HG03103 (cell line): ENCODE results near the gene CDC42.
"Not testable (repeated sequence)": the region's sequence is repeated elsewhere in the genome, so short reads cannot be mapped to it uniquely, and the experiment has no call there.

Experiments
- ATAC-seq: cut with Tn5 transposase; IDR thresholded peaks from one replicate; pipeline ENCODE4 v1.9.1; 2021; ENCODE audit warnings: low read depth; ENCODE audit not compliant: unreplicated experiment

CDC42 gene

DNA sequence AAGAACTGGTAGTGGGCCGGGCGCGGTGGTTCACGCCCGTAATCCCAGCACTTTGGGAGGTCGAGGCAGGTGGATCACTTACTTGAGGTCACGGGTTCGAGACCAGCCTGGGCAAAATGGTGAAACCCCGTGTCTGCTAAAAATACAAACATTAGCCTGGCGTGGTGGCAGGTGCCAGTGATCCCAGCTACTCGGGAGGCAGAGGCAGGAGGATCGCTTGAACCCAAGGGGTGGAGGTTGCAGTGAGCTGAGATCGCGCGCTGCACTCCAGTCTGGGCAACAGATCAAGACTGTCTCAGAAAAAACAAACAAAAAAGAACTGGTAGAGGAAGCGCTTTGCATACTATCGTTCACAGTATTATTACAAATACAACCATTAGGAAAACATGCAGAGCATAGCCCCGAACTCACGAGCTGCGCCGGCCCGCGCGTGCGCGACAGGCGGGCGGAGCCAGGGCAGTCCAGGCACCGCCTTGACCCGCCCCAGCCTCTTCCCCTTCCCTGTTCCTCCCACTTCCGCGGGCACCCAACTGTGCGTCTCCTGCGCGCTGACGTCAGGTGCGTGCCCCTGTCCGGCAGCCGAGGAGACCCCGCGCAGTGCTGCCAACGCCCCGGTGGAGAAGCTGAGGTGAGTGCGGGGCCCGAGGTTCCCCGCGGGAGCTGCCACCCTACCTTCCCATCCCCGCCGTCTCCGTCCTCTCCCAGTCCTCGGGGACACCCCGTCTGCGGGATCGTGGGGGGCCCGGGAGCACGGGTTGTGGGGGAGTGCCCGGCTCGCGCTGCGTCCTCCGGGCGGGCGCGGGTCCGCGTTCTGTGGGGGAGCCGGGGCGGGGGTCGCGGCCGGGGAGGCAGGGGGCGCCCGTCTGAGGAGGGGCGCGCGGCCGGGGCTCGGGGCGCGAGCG lies at the start of gene CDC42:
TSS of gene CDC42 (plus strand) at position 595 of the 902 bp plus-strand sequence. CDS start 25,770 bp downstream, outside the sequence.
- peak; percentile 65 for ATAC-seq

DNA sequence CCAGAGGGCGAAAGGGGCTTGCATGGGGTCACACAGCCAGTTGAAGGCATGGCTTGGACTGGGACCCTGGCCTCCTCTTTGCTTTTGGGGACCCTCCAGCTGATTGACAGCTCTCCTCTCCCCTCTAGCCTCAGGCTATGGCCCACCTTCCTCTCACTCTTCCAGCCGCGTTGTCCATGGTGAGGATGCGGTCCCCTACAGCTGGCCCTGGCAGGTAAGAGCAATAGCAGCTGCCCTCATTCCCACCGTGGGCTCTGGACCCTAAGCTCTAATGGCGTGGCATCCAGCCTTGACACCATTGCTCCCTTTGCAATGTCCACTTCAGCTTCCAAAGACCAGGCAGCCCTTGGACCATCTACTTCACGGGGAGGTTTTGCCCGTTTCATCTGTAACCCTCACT lies 49.6 kb upstream of the CDC42 start:
- ATAC-seq: not testable (repeated sequence)

DNA sequence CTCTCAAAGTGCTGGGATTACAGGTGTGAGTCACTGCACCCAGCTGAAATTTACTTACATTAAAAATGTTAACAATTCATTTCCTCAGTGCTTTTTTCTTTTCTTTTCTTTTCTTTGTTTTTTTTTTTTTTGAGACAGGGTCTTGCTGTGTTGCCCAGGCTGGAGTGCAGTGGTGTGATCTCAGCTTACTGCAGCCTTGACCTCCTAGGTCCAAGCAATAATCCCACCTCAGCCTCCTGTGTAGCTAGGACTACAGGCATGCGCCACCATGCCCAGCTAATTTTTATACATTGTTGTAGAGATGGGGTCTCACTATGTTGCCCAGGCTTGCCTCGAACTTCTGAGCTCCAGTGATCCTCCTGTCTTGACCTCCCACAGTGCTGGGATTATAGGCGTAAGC lies 48.5 kb upstream of the CDC42 start:
- ATAC-seq: not testable (repeated sequence)

DNA sequence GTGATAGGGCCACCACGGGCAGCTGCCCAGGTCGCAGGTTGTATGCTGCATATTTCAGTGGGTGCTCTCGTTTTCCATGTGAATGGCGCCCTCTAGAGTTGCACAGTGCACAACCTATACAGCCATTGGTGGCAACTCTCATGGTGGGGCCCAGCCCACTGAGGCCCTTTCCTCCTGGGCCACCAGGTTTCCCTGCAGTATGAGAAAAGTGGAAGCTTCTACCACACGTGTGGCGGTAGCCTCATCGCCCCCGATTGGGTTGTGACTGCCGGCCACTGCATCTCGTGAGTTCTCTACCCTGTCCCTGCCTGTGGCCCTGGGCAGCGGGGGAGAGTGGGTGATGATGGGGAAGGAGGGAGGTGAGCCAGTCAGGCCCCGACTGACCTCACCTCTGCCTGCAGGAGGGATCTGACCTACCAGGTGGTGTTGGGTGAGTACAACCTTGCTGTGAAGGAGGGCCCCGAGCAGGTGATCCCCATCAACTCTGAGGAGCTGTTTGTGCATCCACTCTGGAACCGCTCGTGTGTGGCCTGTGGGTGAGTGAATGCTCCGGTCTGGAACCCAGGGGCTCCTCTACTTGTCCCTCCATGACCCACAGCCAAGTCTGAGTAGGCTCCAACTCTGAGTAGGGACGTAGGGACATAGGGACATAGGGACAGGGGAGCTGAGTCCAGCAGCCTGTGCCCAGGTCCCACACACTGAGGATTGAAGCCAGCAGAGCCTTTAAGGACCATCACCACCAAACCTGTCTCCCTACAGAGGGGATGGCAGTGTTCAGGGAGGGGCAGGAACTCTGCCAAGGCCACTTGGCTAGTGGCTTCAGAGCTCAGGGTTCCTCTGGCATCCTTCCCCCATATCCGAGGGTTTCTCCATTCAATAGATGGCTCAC lies 47.0 kb upstream of the CDC42 start:
- not testable (repeated sequence) for ATAC-seq

DNA sequence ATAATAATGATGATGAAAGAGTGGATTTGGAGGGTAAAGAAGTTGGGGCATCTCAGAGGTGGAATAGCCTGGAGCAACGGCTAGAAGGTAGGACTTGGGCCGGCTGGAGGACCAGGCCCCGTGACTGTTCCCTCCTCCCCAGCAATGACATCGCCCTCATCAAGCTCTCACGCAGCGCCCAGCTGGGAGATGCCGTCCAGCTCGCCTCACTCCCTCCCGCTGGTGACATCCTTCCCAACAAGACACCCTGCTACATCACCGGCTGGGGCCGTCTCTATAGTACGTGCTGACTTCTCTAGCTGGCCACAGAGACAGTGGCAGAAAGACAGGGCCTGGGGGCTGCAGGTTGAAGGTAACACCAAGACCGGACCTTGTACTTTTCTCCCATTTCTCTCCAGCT lies 45.8 kb upstream of the CDC42 start:
- ATAC-seq: not testable (repeated sequence)

DNA sequence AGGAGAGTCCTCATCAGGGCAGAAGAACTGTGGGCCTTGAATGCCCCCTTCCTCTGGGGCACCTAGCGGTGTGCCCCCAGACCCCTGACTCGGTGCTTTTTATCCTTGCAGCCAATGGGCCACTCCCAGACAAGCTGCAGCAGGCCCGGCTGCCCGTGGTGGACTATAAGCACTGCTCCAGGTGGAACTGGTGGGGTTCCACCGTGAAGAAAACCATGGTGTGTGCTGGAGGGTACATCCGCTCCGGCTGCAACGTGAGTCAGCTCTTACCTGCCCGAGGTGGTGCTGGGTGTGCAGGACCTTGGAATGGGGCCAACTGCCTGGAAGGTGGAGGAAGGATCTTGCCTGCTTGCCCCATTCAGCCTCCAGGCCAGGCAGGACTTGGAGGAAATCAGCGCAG lies 45.2 kb upstream of the CDC42 start:
- ATAC-seq: not testable (repeated sequence)

DNA sequence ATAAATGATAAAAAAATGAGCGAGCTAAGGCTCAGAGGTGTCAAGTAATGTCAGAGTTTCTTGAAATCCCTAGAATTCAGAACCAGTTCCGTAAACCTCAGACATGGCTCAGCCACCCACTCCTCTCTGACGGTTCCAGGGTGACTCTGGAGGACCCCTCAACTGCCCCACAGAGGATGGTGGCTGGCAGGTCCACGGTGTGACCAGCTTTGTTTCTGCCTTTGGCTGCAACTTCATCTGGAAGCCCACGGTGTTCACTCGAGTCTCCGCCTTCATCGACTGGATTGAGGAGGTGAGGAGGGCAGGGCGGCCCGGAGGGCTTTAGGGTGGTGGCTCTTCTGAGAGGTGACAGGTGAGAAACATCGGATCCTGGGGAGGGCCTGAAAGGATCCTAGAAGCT lies 42.9 kb upstream of the CDC42 start:
- not testable (repeated sequence) for ATAC-seq

DNA sequence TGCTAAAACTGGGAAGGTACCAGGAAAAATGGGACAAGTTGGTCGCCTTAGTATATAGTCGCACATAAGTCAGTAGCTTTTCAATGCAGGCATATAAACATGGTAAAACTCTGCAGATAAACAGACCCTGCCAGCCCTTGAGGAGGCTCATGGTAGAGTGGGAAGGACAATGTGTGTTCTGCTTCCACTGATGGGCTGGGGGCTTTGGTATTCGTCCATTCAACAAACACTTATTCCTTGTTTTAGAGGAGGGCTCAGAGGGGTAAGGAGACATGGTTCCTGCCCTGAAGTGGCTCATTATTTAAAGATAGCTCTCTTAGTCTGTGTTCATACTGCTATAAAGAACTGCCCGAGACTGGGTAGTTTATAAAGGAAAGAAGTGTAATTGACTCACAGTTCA lies 39.8 kb upstream of the CDC42 start:
- ATAC-seq: not testable (repeated sequence)

DNA sequence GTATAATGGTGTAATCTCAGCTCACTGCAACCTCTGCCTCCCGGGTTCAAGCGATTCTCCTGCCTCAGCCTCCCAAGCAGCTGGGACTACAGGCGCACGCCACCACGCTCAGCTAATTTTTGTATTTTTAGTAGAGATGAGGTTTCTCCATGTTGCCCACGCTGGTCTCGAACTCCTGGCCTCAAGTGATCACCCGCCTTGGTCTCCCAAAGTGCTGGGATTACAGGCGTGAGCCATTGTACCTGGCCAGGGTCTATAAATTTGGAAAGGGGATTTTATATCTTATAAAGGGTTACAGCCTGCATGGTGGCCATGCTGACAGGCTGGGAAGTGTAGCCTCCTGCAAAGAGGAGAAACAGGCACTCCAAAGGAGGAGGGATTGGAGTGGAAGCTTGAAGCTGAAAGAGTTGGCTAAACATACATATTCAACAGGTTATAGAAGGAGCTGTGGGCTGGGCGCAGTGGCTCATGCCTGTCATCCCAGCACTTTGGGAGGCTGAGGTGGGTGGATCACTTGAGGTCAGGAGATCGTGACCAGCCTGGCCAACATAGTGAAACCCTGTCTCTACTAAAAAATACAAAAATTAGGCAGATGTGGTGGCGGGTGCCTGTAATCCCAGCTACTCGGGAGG lies 37.8 kb upstream of the CDC42 start:
- ATAC-seq: not testable (repeated sequence)

DNA sequence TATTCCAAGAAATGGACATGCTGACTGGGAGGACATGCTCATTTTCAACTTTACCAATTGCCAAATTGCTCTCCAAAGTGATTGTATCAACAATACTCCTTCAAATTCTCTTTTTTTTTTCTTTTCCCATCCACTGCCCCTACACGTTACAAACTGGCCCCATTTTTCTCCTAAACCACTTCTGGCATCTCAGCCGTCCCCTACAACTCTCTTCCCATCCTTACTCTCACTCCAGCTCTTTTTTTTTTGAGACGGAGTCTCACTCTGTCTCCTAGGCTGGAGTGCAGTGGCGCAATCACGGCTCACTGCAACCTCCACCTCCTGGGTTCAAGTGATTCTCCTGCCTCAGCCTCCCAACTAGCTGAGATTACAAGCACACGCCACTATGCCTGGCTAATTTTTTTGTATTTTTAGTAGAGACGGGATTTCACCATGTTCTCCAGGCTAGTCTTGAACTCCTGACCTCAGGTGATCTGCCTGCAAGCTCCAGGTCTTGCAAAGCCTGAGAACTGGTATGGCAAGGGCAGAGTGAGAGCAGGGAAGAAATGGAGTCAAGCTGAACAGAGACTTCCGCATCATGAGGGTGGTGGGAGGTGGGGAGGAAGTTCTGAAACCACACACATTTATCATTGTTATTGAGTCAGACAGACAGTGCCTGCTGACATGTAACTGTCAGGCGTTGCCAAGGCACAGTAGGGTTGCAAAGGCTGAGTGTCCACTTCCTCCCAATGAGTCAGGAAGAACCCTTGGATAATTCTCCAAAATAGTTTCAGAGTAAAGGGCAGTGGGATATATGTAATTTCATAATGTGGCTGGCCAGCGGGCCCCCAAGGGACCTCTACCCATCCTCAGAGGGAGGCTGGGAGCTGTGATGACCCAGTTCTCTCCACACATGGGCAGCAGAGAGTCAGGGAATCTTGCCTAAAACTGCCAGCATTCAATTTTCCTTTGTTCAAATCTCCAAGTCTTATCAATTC lies 33.6 kb upstream of the CDC42 start:
- ATAC-seq: peak; percentile 78

DNA sequence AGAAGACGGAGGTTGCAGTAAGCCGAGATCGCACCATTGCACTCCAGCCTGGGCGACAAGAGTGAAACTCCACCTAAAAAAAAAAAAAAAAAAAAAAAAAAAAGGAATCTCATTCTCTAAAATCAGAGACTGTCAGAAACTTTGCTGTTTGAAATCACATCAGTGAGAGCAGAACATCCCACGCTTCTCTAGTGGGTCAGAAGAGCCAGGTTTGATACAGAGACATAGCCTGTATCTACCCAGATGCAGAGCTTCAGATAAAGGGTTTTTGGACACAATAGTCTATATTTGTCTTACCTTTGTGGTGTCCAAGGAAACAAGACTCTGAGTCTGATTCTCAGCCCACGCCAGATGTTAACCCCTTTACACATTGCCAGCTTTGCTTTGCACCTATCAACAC lies 31.4 kb upstream of the CDC42 start:
- ATAC-seq: no peak

DNA sequence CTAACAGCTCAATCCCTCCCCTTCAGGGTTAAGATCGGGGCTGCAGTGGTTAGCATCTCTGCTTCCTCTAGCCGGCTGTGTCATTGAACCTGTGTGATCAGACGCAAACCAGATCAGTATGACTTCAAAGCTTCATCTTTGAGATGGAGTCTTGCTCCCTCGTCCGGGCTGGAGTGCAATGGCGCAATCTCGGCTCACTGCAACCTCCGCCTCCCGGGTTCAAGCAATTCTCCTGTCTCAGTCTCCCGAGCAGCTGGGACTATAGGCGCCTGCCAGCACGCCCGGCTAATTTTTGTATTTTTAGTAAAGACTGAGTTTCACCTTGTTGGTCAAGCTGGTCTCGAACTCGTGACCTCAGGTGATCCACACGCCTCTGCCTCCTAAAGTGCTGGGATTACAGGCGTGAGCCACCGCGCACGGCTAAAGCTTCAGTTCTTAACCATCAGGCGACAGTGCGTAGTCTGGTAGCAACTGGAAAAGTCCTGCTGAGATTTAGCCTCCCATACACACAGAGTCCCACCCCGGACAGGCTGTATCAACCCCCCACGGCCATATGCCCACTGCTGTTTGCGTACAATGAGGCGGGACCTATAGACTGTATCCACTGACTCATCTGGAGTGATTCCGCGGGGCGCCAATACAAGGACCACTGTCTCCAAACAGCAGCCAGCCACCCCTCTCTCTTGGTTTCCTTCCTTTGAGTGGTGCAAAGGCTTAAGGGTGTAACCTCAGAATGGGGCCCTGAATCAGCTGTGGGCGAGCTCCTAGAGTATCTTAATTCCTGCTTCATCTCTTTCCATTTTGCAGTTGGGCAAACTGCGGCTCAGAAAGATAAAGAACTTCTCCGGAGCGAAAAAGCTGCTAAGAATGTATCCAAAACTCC lies 27.8 kb upstream of the CDC42 start:
- ATAC-seq: peak; percentile 31

DNA sequence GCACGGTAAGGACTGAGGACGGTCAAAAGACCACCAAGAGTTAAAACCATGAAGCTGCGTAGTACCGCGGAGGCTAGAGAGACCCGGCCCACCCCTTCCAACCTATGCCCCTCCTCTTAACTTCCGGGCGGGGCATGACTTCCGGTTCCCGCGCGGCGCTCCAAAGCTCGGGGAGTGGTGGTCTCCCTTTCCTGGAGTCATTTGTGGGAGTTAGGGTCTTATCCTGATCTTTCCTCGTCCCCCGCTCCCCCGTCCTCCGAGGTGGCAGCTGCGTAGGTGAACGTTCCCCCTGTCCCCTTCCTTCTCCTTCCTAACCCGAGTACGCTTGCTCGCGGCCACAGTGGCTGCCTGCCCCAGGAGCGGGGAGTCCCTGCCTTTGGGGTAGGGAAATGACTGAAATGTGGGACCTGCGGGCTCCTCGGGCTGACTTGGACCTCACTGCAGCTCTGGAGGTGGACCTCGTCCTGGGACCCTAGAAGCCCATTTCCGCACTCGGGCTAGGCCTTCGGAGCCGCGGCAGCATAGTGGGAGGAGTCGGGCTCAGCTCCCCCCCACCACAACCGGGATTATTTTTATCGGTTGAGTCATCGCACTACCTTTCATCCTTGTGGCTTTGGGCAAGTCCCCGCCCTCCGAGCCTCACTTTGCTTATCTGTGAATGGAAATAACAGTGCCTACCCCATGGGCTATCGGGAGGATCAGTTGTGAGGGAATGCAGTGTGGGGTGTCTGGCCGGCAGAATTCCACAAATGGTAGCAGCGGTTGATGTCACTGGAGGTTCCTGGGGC lies 26.9 kb upstream of the CDC42 start:
- ATAC-seq: peak; percentile 52

DNA sequence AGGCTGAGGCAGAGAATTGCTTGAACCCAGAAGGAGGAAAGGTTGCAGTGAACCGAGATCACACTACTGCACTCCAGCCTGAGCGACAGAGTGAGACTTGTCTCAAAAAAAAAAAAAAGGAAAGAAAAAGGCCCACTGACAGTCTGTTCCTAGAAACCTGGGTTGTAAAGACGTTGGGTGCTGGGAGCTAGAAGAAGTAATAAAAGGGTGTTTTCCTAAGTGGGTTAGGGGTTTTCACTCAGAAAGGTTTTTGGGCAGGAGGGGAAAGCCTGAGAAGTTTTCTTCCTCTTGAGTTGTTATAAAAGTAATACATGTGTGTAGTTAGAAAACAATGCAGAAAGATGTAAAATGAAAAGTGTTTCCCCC lies 25.6 kb upstream of the CDC42 start:
- ATAC-seq: no peak

DNA sequence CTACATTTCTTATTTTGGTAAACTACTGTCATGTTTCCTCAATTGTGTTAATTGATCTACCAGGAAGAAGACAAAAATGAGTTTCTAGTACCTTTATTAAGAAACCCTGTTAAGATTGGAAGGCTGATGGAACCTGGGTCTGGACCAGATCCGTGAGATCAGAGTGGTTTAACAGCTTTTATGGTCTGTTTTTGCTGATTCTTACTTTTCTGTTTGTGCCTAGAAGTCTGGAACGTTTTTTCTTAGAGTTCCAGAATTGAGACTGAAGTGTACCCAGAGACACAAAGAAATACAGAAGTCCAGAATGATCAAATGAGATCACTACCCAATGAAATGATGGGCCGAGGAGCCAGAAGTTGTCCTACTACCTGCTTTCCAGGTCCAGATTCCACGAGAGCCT lies 22.5 kb upstream of the CDC42 start:
- no peak for ATAC-seq

DNA sequence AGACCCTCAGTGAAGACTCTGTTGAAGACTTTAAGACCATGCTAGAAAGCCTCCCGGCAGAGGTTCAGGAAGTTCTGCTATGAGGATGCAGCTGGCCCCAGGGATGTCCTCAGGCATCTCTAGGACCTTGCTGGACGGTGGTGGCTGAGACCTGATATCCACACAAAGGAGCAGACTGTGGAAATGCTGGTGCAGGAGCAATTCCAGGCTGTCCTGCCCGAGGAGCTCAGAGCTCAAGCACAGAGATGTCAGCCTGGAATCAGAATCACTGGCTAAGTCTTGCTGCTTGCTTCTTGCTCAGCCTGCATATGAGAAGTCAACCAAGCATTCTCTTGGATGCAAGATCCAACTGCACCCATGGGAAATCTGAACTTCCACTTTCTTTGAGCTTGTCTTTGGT lies 22.0 kb upstream of the CDC42 start:
- ATAC-seq: no peak

DNA sequence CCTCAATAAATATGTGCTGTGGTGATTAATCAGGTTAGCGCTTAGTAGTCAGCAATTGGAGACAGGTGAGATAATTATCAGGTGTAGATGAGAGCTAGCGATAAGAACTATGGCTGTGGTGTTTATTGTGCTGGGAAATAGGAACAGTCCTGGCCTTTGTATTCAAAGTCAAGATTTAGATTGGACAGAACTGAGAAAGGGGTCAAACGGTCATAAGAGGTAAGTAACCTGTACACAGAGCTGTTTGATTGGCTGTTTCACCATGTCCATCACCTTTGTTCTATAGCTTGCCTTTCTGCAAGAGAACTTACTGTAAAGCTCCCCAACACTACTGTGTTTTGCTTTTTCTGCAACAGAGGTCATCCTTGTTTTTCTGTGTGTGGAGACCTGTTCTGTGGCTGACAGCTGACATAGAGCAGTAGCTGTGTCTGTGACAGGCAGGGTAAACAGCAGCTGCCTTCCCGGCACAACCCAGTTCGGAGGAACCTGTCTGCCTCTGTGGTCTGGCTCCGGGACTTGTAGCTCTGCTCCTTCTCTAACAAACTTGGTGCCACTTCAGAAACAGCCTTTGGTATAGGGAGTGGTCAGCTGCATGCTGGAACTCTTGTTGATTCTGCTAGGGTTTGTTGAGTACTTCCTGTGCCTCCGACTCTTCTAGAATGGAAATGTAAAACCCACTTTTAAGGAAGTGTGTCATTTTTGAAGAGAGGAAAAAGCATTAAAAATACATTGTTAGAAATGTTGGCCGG lies 21.1 kb upstream of the CDC42 start:
- ATAC-seq: no peak
